ENCODE results near the gene MPDU1. TPM values are rescaled to one million over a fixed set of nuclear protein-coding genes. Genes with fewer than 3 reads are reported as not detected.

MPDU1 gene
- total RNA-seq, 1 donor from 2014 or later: 35.9 TPM

DNA sequence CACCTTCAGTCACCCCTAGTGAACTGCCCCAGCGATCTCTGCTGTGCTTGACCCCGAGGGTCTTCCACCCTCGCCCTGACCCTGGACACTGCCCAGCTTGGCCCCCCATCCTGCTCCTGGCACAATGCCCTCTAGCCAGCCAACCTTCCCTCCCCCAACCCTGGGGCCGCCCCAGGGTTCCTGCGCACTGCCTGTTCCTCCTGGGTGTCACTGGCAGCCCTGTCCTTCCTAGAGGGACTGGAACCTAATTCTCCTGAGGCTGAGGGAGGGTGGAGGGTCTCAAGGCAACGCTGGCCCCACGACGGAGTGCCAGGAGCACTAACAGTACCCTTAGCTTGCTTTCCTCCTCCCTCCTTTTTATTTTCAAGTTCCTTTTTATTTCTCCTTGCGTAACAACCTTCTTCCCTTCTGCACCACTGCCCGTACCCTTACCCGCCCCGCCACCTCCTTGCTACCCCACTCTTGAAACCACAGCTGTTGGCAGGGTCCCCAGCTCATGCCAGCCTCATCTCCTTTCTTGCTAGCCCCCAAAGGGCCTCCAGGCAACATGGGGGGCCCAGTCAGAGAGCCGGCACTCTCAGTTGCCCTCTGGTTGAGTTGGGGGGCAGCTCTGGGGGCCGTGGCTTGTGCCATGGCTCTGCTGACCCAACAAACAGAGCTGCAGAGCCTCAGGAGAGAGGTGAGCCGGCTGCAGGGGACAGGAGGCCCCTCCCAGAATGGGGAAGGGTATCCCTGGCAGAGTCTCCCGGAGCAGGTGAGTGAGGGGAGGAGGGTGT, 24.9 kb upstream of the MPDU1 start, which contains the start of gene TNFSF13:
TNFSF13 (plus strand) TSS at position 207 of the 776 bp plus-strand sequence; CDS start at position 497, 290 bp downstream.
- Mint-ChIP-seq H3K27me3 (ENCODE audit: low read depth) (no peaks in the 10 kb centered on the region), H3K4me3 (ENCODE audit: unreplicated experiment) (peak within 1 kb of the TSS; percentile 35), H3K9me3 (ENCODE audit: low read depth) (no peaks in the 10 kb centered on the region), H3K27ac (ENCODE audit: unreplicated experiment) (peak within 1 kb of the TSS; percentile 92), H3K36me3 (ENCODE audit: low read depth) (no peaks in the 10 kb centered on the region), H3K4me1 (ENCODE audit: low read depth) (peaks cover 33% of the 10 kb centered on the region)
- no peak for DNase-seq (ENCODE audit: low spot score)
- TF ChIP-seq, protein P1, sequence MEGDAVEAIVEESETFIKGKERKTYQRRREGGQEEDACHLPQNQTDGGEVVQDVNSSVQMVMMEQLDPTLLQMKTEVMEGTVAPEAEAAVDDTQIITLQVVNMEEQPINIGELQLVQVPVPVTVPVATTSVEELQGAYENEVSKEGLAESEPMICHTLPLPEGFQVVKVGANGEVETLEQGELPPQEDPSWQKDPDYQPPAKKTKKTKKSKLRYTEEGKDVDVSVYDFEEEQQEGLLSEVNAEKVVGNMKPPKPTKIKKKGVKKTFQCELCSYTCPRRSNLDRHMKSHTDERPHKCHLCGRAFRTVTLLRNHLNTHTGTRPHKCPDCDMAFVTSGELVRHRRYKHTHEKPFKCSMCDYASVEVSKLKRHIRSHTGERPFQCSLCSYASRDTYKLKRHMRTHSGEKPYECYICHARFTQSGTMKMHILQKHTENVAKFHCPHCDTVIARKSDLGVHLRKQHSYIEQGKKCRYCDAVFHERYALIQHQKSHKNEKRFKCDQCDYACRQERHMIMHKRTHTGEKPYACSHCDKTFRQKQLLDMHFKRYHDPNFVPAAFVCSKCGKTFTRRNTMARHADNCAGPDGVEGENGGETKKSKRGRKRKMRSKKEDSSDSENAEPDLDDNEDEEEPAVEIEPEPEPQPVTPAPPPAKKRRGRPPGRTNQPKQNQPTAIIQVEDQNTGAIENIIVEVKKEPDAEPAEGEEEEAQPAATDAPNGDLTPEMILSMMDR (IDR thresholded peaks at IDR 0.05): no peak

DNA sequence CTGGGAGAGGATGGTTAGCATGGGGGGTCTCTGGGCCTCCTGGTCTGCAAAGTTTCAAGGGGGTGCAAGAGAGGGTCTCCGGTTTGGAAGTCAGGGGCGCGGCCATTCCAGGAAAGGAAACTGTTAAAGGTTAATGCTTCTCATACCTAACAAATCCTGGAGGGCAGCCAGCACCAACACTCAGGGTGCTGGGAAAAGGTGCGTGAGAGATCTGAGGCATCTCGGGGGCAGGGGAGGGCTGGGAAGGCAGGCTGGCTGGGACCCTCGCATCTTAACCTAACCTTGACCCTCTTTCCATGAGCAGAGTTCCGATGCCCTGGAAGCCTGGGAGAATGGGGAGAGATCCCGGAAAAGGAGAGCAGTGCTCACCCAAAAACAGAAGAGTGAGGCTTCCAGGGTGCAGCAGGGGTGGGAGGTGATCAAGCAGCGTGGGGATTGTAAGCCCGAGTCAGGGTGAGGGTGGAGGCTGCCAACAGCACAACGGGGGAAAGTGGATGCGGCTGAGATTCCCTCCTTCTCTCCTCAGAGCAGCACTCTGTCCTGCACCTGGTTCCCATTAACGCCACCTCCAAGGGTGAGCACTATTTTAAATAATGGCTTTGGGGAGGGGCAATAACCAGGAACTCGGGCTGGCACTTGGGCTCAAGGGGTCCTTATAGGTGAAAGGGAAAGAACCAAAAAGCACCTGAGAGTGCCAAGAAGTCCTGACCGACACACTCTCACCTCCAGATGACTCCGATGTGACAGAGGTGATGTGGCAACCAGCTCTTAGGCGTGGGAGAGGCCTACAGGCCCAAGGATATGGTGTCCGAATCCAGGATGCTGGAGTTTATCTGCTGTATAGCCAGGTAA, 24.1 kb upstream of the MPDU1 start:
- H3K27me3 Mint-ChIP-seq (ENCODE audit: low read depth): no peaks in the 10 kb centered on the region
- H3K4me3 Mint-ChIP-seq (ENCODE audit: unreplicated experiment): no peak overlapping the region
- H3K36me3 Mint-ChIP-seq (ENCODE audit: low read depth): no peaks in the 10 kb centered on the region
- no peak for DNase-seq (ENCODE audit: low spot score)
- no peaks in the 10 kb centered on the region for H3K9me3 Mint-ChIP-seq (ENCODE audit: low read depth)
- H3K27ac Mint-ChIP-seq (ENCODE audit: unreplicated experiment): peak overlapping the region; percentile 98
- H3K4me1 Mint-ChIP-seq (ENCODE audit: low read depth): peaks cover 36% of the 10 kb centered on the region
- TF ChIP-seq, protein P1 (IDR thresholded peaks at IDR 0.05): no peak

- H3K4me1 Mint-ChIP-seq (ENCODE audit: low read depth): peaks cover 36% of the 10 kb centered on the region
- peak overlapping the region; percentile 98 for H3K27ac Mint-ChIP-seq (ENCODE audit: unreplicated experiment)
- H3K36me3 Mint-ChIP-seq (ENCODE audit: low read depth): no peaks in the 10 kb centered on the region
- H3K4me3 Mint-ChIP-seq (ENCODE audit: unreplicated experiment): peak overlapping the region; percentile 89
- no peak for DNase-seq (ENCODE audit: low spot score)
- H3K27me3 Mint-ChIP-seq (ENCODE audit: low read depth): no peaks in the 10 kb centered on the region
- TF ChIP-seq, protein P1 (IDR thresholded peaks at IDR 0.05): no peak
- no peaks in the 10 kb centered on the region for H3K9me3 Mint-ChIP-seq (ENCODE audit: low read depth)
These were observed 23.3 kb upstream of the MPDU1 start for GRCh38 chr17:7560172-7561027.

DNA sequence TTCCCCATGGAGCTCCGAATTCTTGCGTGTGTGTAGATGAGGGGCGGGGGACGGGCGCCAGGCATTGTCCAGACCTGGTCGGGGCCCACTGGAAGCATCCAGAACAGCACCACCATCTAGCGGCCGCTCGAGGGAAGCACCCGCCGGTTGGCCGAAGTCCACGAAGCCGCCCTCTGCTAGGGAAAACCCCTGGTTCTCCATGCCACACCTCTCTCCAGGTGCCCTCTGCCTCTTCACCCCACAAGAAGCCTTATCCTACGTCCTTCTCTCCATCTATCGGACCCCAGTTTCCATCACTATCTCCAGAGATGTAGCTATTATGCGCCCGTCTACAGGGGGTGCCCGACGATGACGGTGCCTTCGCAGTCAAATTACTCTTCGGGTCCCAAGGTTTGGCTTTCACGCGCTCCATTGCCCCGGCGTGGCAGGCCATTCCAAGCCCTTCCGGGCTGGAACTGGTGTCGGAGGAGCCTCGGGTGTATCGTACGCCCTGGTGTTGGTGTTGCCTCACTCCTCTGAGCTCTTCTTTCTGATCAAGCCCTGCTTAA, 22.6 kb upstream of the MPDU1 start:
- peak overlapping the region; percentile 89 for H3K4me3 Mint-ChIP-seq (ENCODE audit: unreplicated experiment)

More for the DNA sequence above, 22.6 kb upstream of the MPDU1 start:
- H3K27me3 Mint-ChIP-seq (ENCODE audit: low read depth): no peaks in the 10 kb centered on the region
- no peaks in the 10 kb centered on the region for H3K9me3 Mint-ChIP-seq (ENCODE audit: low read depth)
- H3K4me1 Mint-ChIP-seq (ENCODE audit: low read depth): peaks cover 36% of the 10 kb centered on the region
- TF ChIP-seq, protein P1 (IDR thresholded peaks at IDR 0.05): peak; percentile 82
- H3K36me3 Mint-ChIP-seq (ENCODE audit: low read depth): no peaks in the 10 kb centered on the region
- H3K27ac Mint-ChIP-seq (ENCODE audit: unreplicated experiment): peak overlapping the region; percentile 98
- no peak for DNase-seq (ENCODE audit: low spot score)
